ENCODE data around the gene ZFR2.
A peak's percentile ranks its signal among the peaks of the same experiment; 100 is the strongest.

Gene ZFR2

GRCh38 chr19:3823350-3823713 lies 45.5 kb downstream of the ZFR2 start:
- DNase-seq (ENCODE audit: low spot score), result no peak
- TF ChIP-seq CTCF (IDR thresholded peaks at IDR 0.05; ENCODE audit: borderline replicate concordance, control extremely low read depth, extremely low read depth, insufficient read depth, missing control alignments), result no peak
- in situ Hi-C loops (cut with MboI; ENCODE audit: low sequenced_read_pairs, unreplicated experiment), result no loop called here

- TF ChIP-seq CTCF (IDR thresholded peaks at IDR 0.05; ENCODE audit: borderline replicate concordance, control extremely low read depth, extremely low read depth, insufficient read depth, missing control alignments), result no peak
- no peak for DNase-seq (ENCODE audit: low spot score)
- in situ Hi-C loops (cut with MboI; ENCODE audit: low sequenced_read_pairs, unreplicated experiment), result no loop called here
Observed at GRCh38 chr19:3822683-3823349, 46.0 kb downstream of the ZFR2 start.

- peak; percentile 96 for TF ChIP-seq CTCF (IDR thresholded peaks at IDR 0.05; ENCODE audit: borderline replicate concordance, control extremely low read depth, extremely low read depth, insufficient read depth, missing control alignments)
- DNase-seq (ENCODE audit: low spot score), result peak; percentile 91
- in situ Hi-C loops (cut with MboI; ENCODE audit: low sequenced_read_pairs, unreplicated experiment), result no loop called here
Observed at GRCh38 chr19:3821857-3822364, 46.9 kb downstream of the ZFR2 start.

GRCh38 chr19:3821156-3821555 lies 47.7 kb downstream of the ZFR2 start:
- in situ Hi-C loops (cut with MboI; ENCODE audit: low sequenced_read_pairs, unreplicated experiment), result no loop called here
- no peak for DNase-seq (ENCODE audit: low spot score)
- no peak for TF ChIP-seq CTCF (IDR thresholded peaks at IDR 0.05; ENCODE audit: borderline replicate concordance, control extremely low read depth, extremely low read depth, insufficient read depth, missing control alignments)

GRCh38 chr19:3819989-3820388 lies 48.8 kb downstream of the ZFR2 start:
- in situ Hi-C loops (cut with MboI; ENCODE audit: low sequenced_read_pairs, unreplicated experiment), result no loop called here
- TF ChIP-seq CTCF (IDR thresholded peaks at IDR 0.05; ENCODE audit: borderline replicate concordance, control extremely low read depth, extremely low read depth, insufficient read depth, missing control alignments), result no peak
- no peak for DNase-seq (ENCODE audit: low spot score)

GRCh38 chr19:3818918-3819317 lies 49.9 kb downstream of the ZFR2 start:
- no peak for DNase-seq (ENCODE audit: low spot score)
- in situ Hi-C loops (cut with MboI; ENCODE audit: low sequenced_read_pairs, unreplicated experiment), result no loop called here
- no peak for TF ChIP-seq CTCF (IDR thresholded peaks at IDR 0.05; ENCODE audit: borderline replicate concordance, control extremely low read depth, extremely low read depth, insufficient read depth, missing control alignments)
